SK-N-SH (cell line): Measurements from ENCODE around the gene WASF2. TPM values are rescaled to one million over a fixed set of nuclear protein-coding genes. Genes with fewer than 3 reads are reported as not detected.
"Not testable (repeated sequence)": the region's sequence is repeated elsewhere in the genome, so short reads cannot be mapped to it uniquely, and the experiment has no call there.

ENCODE experiments used
- CTCF ChIA-PET: fragments of 300-600, 350-600 bp; formaldehyde crosslinking; extraction: SDS; loops from one replicate; lab custom pipeline; 2021; lab: Yijun Ruan, JAX
- POLR2A ChIA-PET: fragments of 350-600 bp; sonication (Branson Sonifier 250); formaldehyde crosslinking; extraction: SDS; loops from one replicate; lab custom pipeline; 2020; ENCODE audit warnings: antibody characterized with exemption, inconsistent platforms; lab: Yijun Ruan, JAX
- DNase-seq: peaks from one replicate; pipeline ENCODE4 v3.0.0; 2012
- H2AFZ ChIP-seq: fragments of 200-600 bp; sonication (generic); 2 replicates; pipeline ENCODE4 v1.8.1; 2016; ENCODE audit warnings: antibody characterized with exemption, mild to moderate bottlenecking, low read depth
- H3F3A ChIP-seq: fragments of 200-600 bp; sonication (generic); replicated peaks from 2 replicates; pipeline ENCODE3; 2016; ENCODE audit warnings: antibody characterized with exemption, mild to moderate bottlenecking; ENCODE audit not compliant: insufficient read depth
- H3K27ac ChIP-seq, 2 experiments: fragments of 200-500 bp in 1 of 2; fragments of 200-600 bp in 1 of 2; sonication (Bioruptor generic) in 1 of 2; sonication (generic), shearing (Covaris generic) in 1 of 2; 2 replicates each; pipeline versions ENCODE4 v1.5.1 to v1.6.1; 2014 to 2016; ENCODE audit warnings: low read depth in 2 of 2, inconsistent platforms in 1 of 2, low read length in 1 of 2, mild to moderate bottlenecking in 1 of 2, mixed read lengths in 1 of 2
- H3K27me3 ChIP-seq: fragments of 200-600 bp; sonication (generic), shearing (Covaris generic); 2 replicates; pipeline ENCODE4 v1.6.1; 2016; ENCODE audit warnings: mixed run types; ENCODE audit not compliant: insufficient read depth
- H3K36me3 ChIP-seq, 2 experiments: fragments of 200-500 bp in 1 of 2; fragments of 200-600 bp in 1 of 2; sonication (Bioruptor generic) in 1 of 2; sonication (generic) in 1 of 2; replicated peaks in 1 of 2; 2 replicates each; pipeline versions ENCODE3 to v1.5.1; 2014 to 2016; ENCODE audit warnings: low read length in 1 of 2, mild to moderate bottlenecking in 1 of 2; ENCODE audit not compliant: insufficient read depth in 2 of 2, control insufficient read depth in 1 of 2
- H3K4me1 ChIP-seq, 2 experiments: fragments of 200-500 bp in 1 of 2; fragments of 200-600 bp in 1 of 2; sonication (Bioruptor generic) in 1 of 2; sonication (generic), shearing (Covaris generic) in 1 of 2; 2 replicates each; pipeline versions ENCODE4 v1.5.1 to v1.6.1; 2014 to 2016; ENCODE audit warnings: low read depth in 1 of 2, low read length in 1 of 2, mixed run types in 1 of 2; ENCODE audit not compliant: insufficient read depth in 2 of 2, control insufficient read depth in 1 of 2
- H3K4me2 ChIP-seq: fragments of 200-600 bp; sonication (generic), shearing (Covaris generic); 2 replicates; pipeline ENCODE4 v1.6.1; 2017; ENCODE audit warnings: mixed run types
- H3K4me3 ChIP-seq, 2 experiments: fragments of 200-500 bp in 1 of 2; fragments of 200-600 bp in 1 of 2; sonication (Bioruptor generic) in 1 of 2; sonication (generic), shearing (Covaris generic) in 1 of 2; 2 replicates each; pipeline versions ENCODE4 v1.5.1 to v1.8.1; 2014 to 2016; ENCODE audit warnings: low read depth in 2 of 2, inconsistent platforms in 1 of 2, low read length in 1 of 2, mild to moderate bottlenecking in 1 of 2, mixed read lengths in 1 of 2, moderate library complexity in 1 of 2
- H3K79me2 ChIP-seq: fragments of 200-600 bp; sonication (generic); 2 replicates; pipeline ENCODE4 v1.8.1; 2017; ENCODE audit warnings: mild to moderate bottlenecking; ENCODE audit not compliant: insufficient read depth
- H3K9ac ChIP-seq: fragments of 200-600 bp; sonication (generic); 2 replicates; pipeline ENCODE4 v1.6.1; 2017; ENCODE audit warnings: mixed run types
- H3K9me2 ChIP-seq: fragments of 200-600 bp; sonication (generic); 2 replicates; pipeline ENCODE4 v1.6.1; 2017; ENCODE audit warnings: mixed run types
- H3K9me3 ChIP-seq: fragments of 200-600 bp; sonication (generic); 2 replicates; pipeline ENCODE4 v1.6.1; 2017; ENCODE audit warnings: mixed run types, mild to moderate bottlenecking, moderate library complexity
- H4K20me1 ChIP-seq: fragments of 200-600 bp; sonication (generic); 2 replicates; pipeline ENCODE4 v1.6.1; 2017; ENCODE audit warnings: mild to moderate bottlenecking, mixed run types; ENCODE audit not compliant: insufficient read depth
- FOXJ3 ChIP-seq: sonication (generic); formaldehyde crosslinking; IDR thresholded peaks from 2 replicates; pipeline ENCODE4 v1.5.1; 2020; ENCODE audit warnings: mild to moderate bottlenecking, missing genetic modification reagents
- FOXM1 ChIP-seq: IDR thresholded peaks from 2 replicates; pipeline ENCODE4 v1.4.0; 2012; ENCODE audit warnings: low read depth, mild to moderate bottlenecking
- GABPA ChIP-seq: IDR thresholded peaks from 2 replicates; pipeline ENCODE4 v1.4.0; 2012; ENCODE audit warnings: low read depth, mild to moderate bottlenecking
- MEF2A ChIP-seq: IDR thresholded peaks from 2 replicates; pipeline ENCODE4 v1.4.0; 2012; ENCODE audit warnings: low read depth, borderline replicate concordance
- MXI1 ChIP-seq: IDR thresholded peaks from 2 replicates; pipeline ENCODE4 v1.6.1; 2012; ENCODE audit warnings: mild to moderate bottlenecking, low read depth, low read length, improper control_type of control experiment
- RAD21 ChIP-seq: IDR thresholded peaks from 2 replicates; pipeline ENCODE4 v1.6.1; 2012; ENCODE audit warnings: mild to moderate bottlenecking, low read length
- RFX5 ChIP-seq: IDR thresholded peaks from 2 replicates; pipeline ENCODE4 v1.6.1; 2012; ENCODE audit warnings: mild to moderate bottlenecking, improper control_type of control experiment, low read length
- SMC3 ChIP-seq: IDR thresholded peaks from 2 replicates; pipeline ENCODE4 v1.6.1; 2012; ENCODE audit warnings: low read depth, low read length, improper control_type of control experiment
- TAF1 ChIP-seq: IDR thresholded peaks from 2 replicates; pipeline ENCODE4 v1.6.1; 2012; ENCODE audit warnings: low read depth, mild to moderate bottlenecking, low read length, moderate library complexity, borderline replicate concordance
- WGBS: methylation state at CpG from one replicate; pipeline ENCODE4 v1.1.6; 2017; ENCODE audit warnings: low lambda C conversion rate; 5-methylcytosine and 5-hydroxymethylcytosine counted together
- polyA plus RNA-seq, 3 experiments: library from polyadenylated mRNA; depleted of rRNA; stranded (reverse); fragments of >200 nt; gene quantifications; 2 replicates each; pipeline ENCODE4 v1.2.3, GENCODE V29; 2012
- TF ChIP-seq, protein P1 (sequence below): IDR thresholded peaks from 2 replicates; pipeline ENCODE4 v1.4.0; 2012; ENCODE audit warnings: low read depth
- TF ChIP-seq, protein P2 (sequence below): fragments of 200-600 bp; sonication (generic); IDR thresholded peaks from 2 replicates; pipeline ENCODE4 v1.6.1; 2017; ENCODE audit warnings: antibody characterized with exemption, mild to moderate bottlenecking, moderate library complexity
- TF ChIP-seq, protein P3 (sequence below): IDR thresholded peaks from 2 replicates; pipeline ENCODE4 v1.4.0; 2012; ENCODE audit warnings: low read depth, borderline replicate concordance

The WASF2 gene
- polyA plus RNA-seq, 1 of the 3 experiments (the other 2 are of a cell fraction): 27.1 TPM

GRCh38 chr1:27388337-27389005 is 101.5 kb downstream of the WASF2 start:
- no peak overlapping the region for H3K27ac ChIP-seq
- H3K4me2 ChIP-seq: no peak overlapping the region
- H3K9ac ChIP-seq: no peak overlapping the region
- 36% methylated on average over 5 of the region's 5 CpGs for WGBS
- no peaks in the 10 kb centered on the region for H3K36me3 ChIP-seq
- no peaks in the 10 kb centered on the region for H3K9me3 ChIP-seq
- H3K27me3 ChIP-seq: no peaks in the 10 kb centered on the region; the same call in 1 of the 2 replicates
- H3F3A ChIP-seq: no peaks in the 10 kb centered on the region
- peaks cover 0 to 20% of the 10 kb centered on the region in 2 experiments; a peak in 2 of 4 replicates for H3K4me1 ChIP-seq
- ChIA-PET CTCF (interaction anchor here (0.6 to 20.0 kb wide), 22 partner anchors 8 to 316 kb away, joined by 3 to 731 read pairs (median 4); partner anchors contain the start of gene MAP3K6), POLR2A (no interaction called here)
- H2AFZ ChIP-seq: no peak overlapping the region
- no peak overlapping the region; a peak in 1 of 4 replicates for H3K4me3 ChIP-seq
- TF ChIP-seq SMC3 (peak; percentile 88), FOXM1 (no peak), RAD21 (peak; percentile 84)
- TF ChIP-seq, protein P1, sequence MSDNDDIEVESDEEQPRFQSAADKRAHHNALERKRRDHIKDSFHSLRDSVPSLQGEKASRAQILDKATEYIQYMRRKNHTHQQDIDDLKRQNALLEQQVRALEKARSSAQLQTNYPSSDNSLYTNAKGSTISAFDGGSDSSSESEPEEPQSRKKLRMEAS: no peak
- TF ChIP-seq, protein P2, sequence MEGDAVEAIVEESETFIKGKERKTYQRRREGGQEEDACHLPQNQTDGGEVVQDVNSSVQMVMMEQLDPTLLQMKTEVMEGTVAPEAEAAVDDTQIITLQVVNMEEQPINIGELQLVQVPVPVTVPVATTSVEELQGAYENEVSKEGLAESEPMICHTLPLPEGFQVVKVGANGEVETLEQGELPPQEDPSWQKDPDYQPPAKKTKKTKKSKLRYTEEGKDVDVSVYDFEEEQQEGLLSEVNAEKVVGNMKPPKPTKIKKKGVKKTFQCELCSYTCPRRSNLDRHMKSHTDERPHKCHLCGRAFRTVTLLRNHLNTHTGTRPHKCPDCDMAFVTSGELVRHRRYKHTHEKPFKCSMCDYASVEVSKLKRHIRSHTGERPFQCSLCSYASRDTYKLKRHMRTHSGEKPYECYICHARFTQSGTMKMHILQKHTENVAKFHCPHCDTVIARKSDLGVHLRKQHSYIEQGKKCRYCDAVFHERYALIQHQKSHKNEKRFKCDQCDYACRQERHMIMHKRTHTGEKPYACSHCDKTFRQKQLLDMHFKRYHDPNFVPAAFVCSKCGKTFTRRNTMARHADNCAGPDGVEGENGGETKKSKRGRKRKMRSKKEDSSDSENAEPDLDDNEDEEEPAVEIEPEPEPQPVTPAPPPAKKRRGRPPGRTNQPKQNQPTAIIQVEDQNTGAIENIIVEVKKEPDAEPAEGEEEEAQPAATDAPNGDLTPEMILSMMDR: peak; percentile 82
- no peaks in the 10 kb centered on the region for H4K20me1 ChIP-seq
- DNase-seq: peak; percentile 74
- peaks cover 9% of the 10 kb centered on the region; the same call in 1 of the 2 replicates for H3K79me2 ChIP-seq
- no peaks in the 10 kb centered on the region for H3K9me2 ChIP-seq

GRCh38 chr1:27384797-27385196 is 105.2 kb downstream of the WASF2 start:
- peaks cover 0 to 10% of the 10 kb centered on the region in 2 experiments; a peak in 1 of 4 replicates for H3K4me1 ChIP-seq
- H3F3A ChIP-seq, H3K36me3 ChIP-seq, H3K4me3 ChIP-seq, H3K9ac ChIP-seq, H3K9me3 ChIP-seq, H3K9me2 ChIP-seq, H3K4me2 ChIP-seq, H3K27me3 ChIP-seq, H2AFZ ChIP-seq, H3K27ac ChIP-seq, H3K79me2 ChIP-seq, DNase-seq, H4K20me1 ChIP-seq: not testable (repeated sequence)
- ChIA-PET CTCF (interaction anchor here (0.8 to 20.0 kb wide), 7 partner anchors 11 to 283 kb away, joined by 3 to 731 read pairs (median 23); partner anchors contain the start of gene MAP3K6), POLR2A (interaction anchor here (1.2 kb wide), 1 partner anchor 84 kb away, joined by 5 read pairs; no protein-coding TSS in a partner anchor)
- WGBS: 73% methylated on average over 3 of the region's 3 CpGs

DNA sequence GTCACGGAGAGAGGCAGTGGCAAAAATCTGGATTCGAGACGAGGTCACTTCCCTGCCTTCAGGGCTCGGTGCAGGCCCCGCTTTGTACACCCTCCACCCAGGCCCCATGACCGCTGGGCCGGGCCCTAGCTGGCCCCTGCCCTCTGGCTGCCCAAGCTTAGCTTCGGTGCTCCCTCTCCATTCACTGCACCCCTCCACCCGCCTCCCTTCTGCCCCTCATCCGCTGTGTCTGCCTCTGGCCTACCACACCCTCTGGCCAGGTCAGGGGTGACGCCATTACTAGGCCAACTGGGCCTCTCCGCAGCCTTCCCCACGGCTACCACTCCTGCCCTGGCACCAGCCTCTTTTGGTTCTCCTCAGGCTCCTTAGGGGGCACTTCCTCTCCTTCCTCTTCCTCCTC is 106.3 kb downstream of the WASF2 start:
- 92% methylated on average over 13 of the region's 13 CpGs for whole genome bisulfite sequencing

More for the DNA sequence above, 106.3 kb downstream of the WASF2 start:
- no peak overlapping the region for H3K27ac ChIP-seq
- no peaks in the 10 kb centered on the region for H4K20me1 ChIP-seq
- ChIA-PET POLR2A (interaction anchor here (1.1 to 1.2 kb wide), 2 partner anchors 18 to 83 kb away, joined by 4 to 5 read pairs; no protein-coding TSS in a partner anchor), CTCF (interaction anchor here (0.8 to 20.0 kb wide), 7 partner anchors 15 to 339 kb away, joined by 3 to 731 read pairs (median 8); partner anchors contain the start of gene MAP3K6)
- no peak overlapping the region for H3K9ac ChIP-seq
- H3F3A ChIP-seq: no peaks in the 10 kb centered on the region
- no peaks in the 10 kb centered on the region for H3K9me2 ChIP-seq
- H3K4me3 ChIP-seq: no peak overlapping the region
- H3K79me2 ChIP-seq: no peaks in the 10 kb centered on the region
- no peak for DNase-seq
- TF ChIP-seq MEF2A: no peak
- TF ChIP-seq GABPA: no peak
- TF ChIP-seq, protein P1: no peak
- TF ChIP-seq, protein P3, sequence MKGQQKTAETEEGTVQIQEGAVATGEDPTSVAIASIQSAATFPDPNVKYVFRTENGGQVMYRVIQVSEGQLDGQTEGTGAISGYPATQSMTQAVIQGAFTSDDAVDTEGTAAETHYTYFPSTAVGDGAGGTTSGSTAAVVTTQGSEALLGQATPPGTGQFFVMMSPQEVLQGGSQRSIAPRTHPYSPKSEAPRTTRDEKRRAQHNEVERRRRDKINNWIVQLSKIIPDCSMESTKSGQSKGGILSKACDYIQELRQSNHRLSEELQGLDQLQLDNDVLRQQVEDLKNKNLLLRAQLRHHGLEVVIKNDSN: no peak
- TF ChIP-seq MXI1: no peak
- no peak for TF ChIP-seq RFX5
- no peak for TF ChIP-seq TAF1
- TF ChIP-seq FOXM1: no peak
- TF ChIP-seq FOXJ3 (CRISPR knock-in tag): no peak
- no peak overlapping the region for H2AFZ ChIP-seq
- no peak overlapping the region for H3K4me2 ChIP-seq
- H3K4me1 ChIP-seq: peaks cover 0 to 10% of the 10 kb centered on the region in 2 experiments; a peak in 1 of 4 replicates
- no peaks in the 10 kb centered on the region for H3K36me3 ChIP-seq
- H3K27me3 ChIP-seq: no peaks in the 10 kb centered on the region
- H3K9me3 ChIP-seq: no peaks in the 10 kb centered on the region
